Endodermal cell (in vitro differentiated cells): ENCODE data around the gene GGT7. TPM values are rescaled to one million over a fixed set of nuclear protein-coding genes. Genes with fewer than 3 reads are reported as not detected.

Experiments used
- DNase-seq: peaks from one replicate; pipeline ENCODE4 v3.0.0-alpha.2; 2017
- H3K27ac ChIP-seq: 2 replicates; pipeline ENCODE4 v1.5.1; 2013; ENCODE audit warnings: mild to moderate bottlenecking, low read depth, low read length, moderate library complexity
- H3K27me3 ChIP-seq: 2 replicates; pipeline ENCODE4 v1.6.1; 2013; ENCODE audit warnings: mild to moderate bottlenecking, low read length, moderate library complexity; ENCODE audit not compliant: insufficient read depth, control insufficient read depth, poor library complexity, severe bottlenecking
- H3K36me3 ChIP-seq: 2 replicates; pipeline ENCODE4 v1.7.0; 2013; ENCODE audit warnings: mild to moderate bottlenecking, low read length, moderate library complexity; ENCODE audit not compliant: control insufficient read depth, insufficient read depth
- H3K4me1 ChIP-seq: one replicate; pipeline ENCODE4 v1.7.0; 2013; ENCODE audit warnings: low read length; ENCODE audit not compliant: control insufficient read depth, insufficient read depth
- H3K4me3 ChIP-seq: 2 replicates; pipeline ENCODE4 v1.5.1; 2013; ENCODE audit warnings: mild to moderate bottlenecking, low read length, moderate library complexity
- H3K9ac ChIP-seq: 2 replicates; pipeline ENCODE4 v1.6.1; 2013; ENCODE audit warnings: mild to moderate bottlenecking, low read length, moderate library complexity; ENCODE audit not compliant: poor library complexity, severe bottlenecking; ENCODE audit errors: extremely low read depth
- H3K9me3 ChIP-seq: 2 replicates; pipeline ENCODE4 v1.6.1; 2013; ENCODE audit warnings: mild to moderate bottlenecking, low read length, moderate library complexity; ENCODE audit not compliant: control insufficient read depth
- H3K27ac Mint-ChIP-seq: 2 replicates; pipeline ENCODE4 v1.8.0; 2020; ENCODE audit warnings: mixed read lengths
- H3K27me3 Mint-ChIP-seq: 2 replicates; pipeline ENCODE4 v1.8.0; 2021; ENCODE audit warnings: mild to moderate bottlenecking, mixed read lengths; ENCODE audit not compliant: insufficient read depth
- H3K36me3 Mint-ChIP-seq: 2 replicates; pipeline ENCODE4 v1.8.0; 2020; ENCODE audit warnings: low read depth, mixed read lengths
- H3K4me1 Mint-ChIP-seq: 2 replicates; pipeline ENCODE4 v1.8.0; 2020; ENCODE audit warnings: mixed read lengths
- H3K4me3 Mint-ChIP-seq: 2 replicates; pipeline ENCODE4 v1.8.0; 2020; ENCODE audit warnings: mild to moderate bottlenecking, moderate library complexity, mixed read lengths
- H3K9me3 Mint-ChIP-seq: 2 replicates; pipeline ENCODE4 v1.8.0; 2020; ENCODE audit warnings: mild to moderate bottlenecking, mixed read lengths
- CTCF ChIP-seq: fragments of 200-600 bp; sonication (generic); conservative IDR thresholded peaks from 2 replicates; pipeline ENCODE4 v1.5.0; 2021; ENCODE audit warnings: antibody characterized with exemption, mild to moderate bottlenecking
- WGBS, 2 experiments: methylation state at CpG; one replicate each; pipeline versions ENCODE4 v1.1.5 to v1.1.7; 2013; ENCODE audit warnings: missing lambda C conversion rate in 2 of 2, mixed read lengths in 1 of 2; ENCODE audit not compliant: insufficient coverage in 1 of 2, insufficient read length in 1 of 2; 5-methylcytosine and 5-hydroxymethylcytosine counted together
- total RNA-seq, 2 donors: library from RNA; stranded (reverse); fragmentation: NEBNext Ultra II Directional in 1 of 2; extraction: Animal tissue kit (Norgen Biotek cat#: 25700) in 1 of 2; gene quantifications; 2 replicates in 1 of 2; 3 replicates in 1 of 2; pipeline ENCODE4 v1.2.1, GENCODE V29; 2021

Gene GGT7
- total RNA-seq, 2 donors from 2014 or later = 31.8 to 43.3 TPM

- no peak overlapping the region for H3K4me3 ChIP-seq
- peaks cover 5% of the 10 kb centered on the region for H3K36me3 ChIP-seq
- no peak for TF ChIP-seq CTCF
- no peak for DNase-seq
- Mint-ChIP-seq H3K9me3 (no peaks in the 10 kb centered on the region), H3K27ac (no peak overlapping the region), H3K4me1 (peaks cover 6% of the 10 kb centered on the region), H3K4me3 (no peak overlapping the region), H3K27me3 (no peaks in the 10 kb centered on the region), H3K36me3 (peaks cover 16% of the 10 kb centered on the region)
- H3K27me3 ChIP-seq = no peaks in the 10 kb centered on the region
- H3K4me1 ChIP-seq = peaks cover 3% of the 10 kb centered on the region
- WGBS, 2 experiments = 72 to 96% methylated on average over 2 to 3 of the region's 3 CpGs
- H3K9me3 ChIP-seq = no peaks in the 10 kb centered on the region
- H3K9ac ChIP-seq = no peak overlapping the region
- H3K27ac ChIP-seq = no peak overlapping the region
These were observed 14.4 kb upstream of the GGT7 start for GRCh38 chr20:34887023-34887422.

- Histone ChIP-seq H3K4me3 (no peak overlapping the region), H3K27ac (no peak overlapping the region), H3K27me3 (no peaks in the 10 kb centered on the region), H3K9me3 (no peaks in the 10 kb centered on the region), H3K4me1 (peaks cover 3% of the 10 kb centered on the region), H3K9ac (no peak overlapping the region), H3K36me3 (peaks cover 5% of the 10 kb centered on the region)
- peaks cover 16% of the 10 kb centered on the region for H3K36me3 Mint-ChIP-seq
- DNase-seq = no peak
- no peak overlapping the region for H3K4me3 Mint-ChIP-seq
- 83 to 91% methylated on average over 1 to 2 of the region's 3 CpGs for WGBS, 2 experiments
- TF ChIP-seq CTCF = no peak
- H3K9me3 Mint-ChIP-seq = no peaks in the 10 kb centered on the region
- no peaks in the 10 kb centered on the region for H3K27me3 Mint-ChIP-seq
- H3K27ac Mint-ChIP-seq = no peak overlapping the region
- peaks cover 6% of the 10 kb centered on the region for H3K4me1 Mint-ChIP-seq
These were observed 13.5 kb upstream of the GGT7 start for GRCh38 chr20:34886122-34886521.

- Mint-ChIP-seq H3K27ac (no peak overlapping the region), H3K27me3 (no peaks in the 10 kb centered on the region), H3K36me3 (peaks cover 16% of the 10 kb centered on the region), H3K4me3 (no peak overlapping the region), H3K9me3 (no peaks in the 10 kb centered on the region), H3K4me1 (no peaks in the 10 kb centered on the region)
- H3K27me3 ChIP-seq = no peaks in the 10 kb centered on the region
- no peak overlapping the region for H3K27ac ChIP-seq
- WGBS, 2 experiments = 83% methylated on average over 1 of the region's 1 CpG; no CpG with 5 or more reads in 1 of the 2 experiments
- H3K4me1 ChIP-seq = no peaks in the 10 kb centered on the region
- peaks cover 5% of the 10 kb centered on the region for H3K36me3 ChIP-seq
- DNase-seq = no peak
- no peaks in the 10 kb centered on the region for H3K9me3 ChIP-seq
- no peak overlapping the region for H3K9ac ChIP-seq
- H3K4me3 ChIP-seq = no peak overlapping the region
- TF ChIP-seq CTCF = no peak
These were observed 11.6 kb upstream of the GGT7 start for GRCh38 chr20:34884260-34884659.
